Mesenchymal stem cell (in vitro differentiated cells and primary cell): ENCODE results near the gene TSFM.

Source experiments
- DNase-seq: peaks from one replicate; pipeline ENCODE4 v3.0.0-alpha.2; 2013
- H2AFZ ChIP-seq: one replicate; pipeline ENCODE4 v1.6.1; 2013; ENCODE audit warnings: low read depth, mild to moderate bottlenecking, control low read depth, inconsistent platforms, low read length, moderate library complexity
- H2AK5ac ChIP-seq: 2 replicates; pipeline ENCODE4 v1.6.1; 2013; ENCODE audit warnings: low read length, moderate library complexity, mild to moderate bottlenecking, inconsistent platforms; ENCODE audit not compliant: severe bottlenecking
- H2BK120ac ChIP-seq: one replicate; pipeline ENCODE4 v1.6.1; 2013; ENCODE audit warnings: low read depth, mild to moderate bottlenecking, inconsistent platforms, low read length, moderate library complexity
- H2BK12ac ChIP-seq, 2 experiments: one replicate each; pipeline ENCODE4 v1.6.1; 2013; ENCODE audit warnings: inconsistent platforms in 2 of 2, low read length in 2 of 2, mild to moderate bottlenecking in 2 of 2, moderate library complexity in 2 of 2, control low read depth in 1 of 2
- H2BK15ac ChIP-seq: one replicate; pipeline ENCODE4 v1.6.1; 2013; ENCODE audit warnings: mild to moderate bottlenecking, low read depth, inconsistent platforms; ENCODE audit not compliant: poor library complexity, severe bottlenecking
- H2BK5ac ChIP-seq: 2 replicates; pipeline ENCODE4 v1.6.1; 2013; ENCODE audit warnings: low read depth, mild to moderate bottlenecking, low read length, control low read depth, inconsistent platforms; ENCODE audit not compliant: poor library complexity, severe bottlenecking
- H3K14ac ChIP-seq, 2 experiments: one replicate each; pipeline ENCODE4 v1.6.1; 2013; ENCODE audit warnings: inconsistent platforms in 2 of 2, low read length in 2 of 2, control low read depth in 1 of 2, mild to moderate bottlenecking in 1 of 2, moderate library complexity in 1 of 2
- H3K18ac ChIP-seq, 2 experiments: one replicate each; pipeline ENCODE4 v1.6.1; 2013; ENCODE audit warnings: inconsistent platforms in 2 of 2, low read length in 2 of 2, control low read depth in 1 of 2, low read depth in 1 of 2, mild to moderate bottlenecking in 1 of 2
- H3K23ac ChIP-seq, 2 experiments: one replicate each; pipeline ENCODE4 v1.6.1; 2013; ENCODE audit warnings: inconsistent platforms in 2 of 2, low read length in 2 of 2, mild to moderate bottlenecking in 2 of 2, moderate library complexity in 2 of 2, control low read depth in 1 of 2
- H3K27ac ChIP-seq: 2 replicates; pipeline ENCODE4 v1.5.1; 2013; ENCODE audit warnings: mild to moderate bottlenecking, moderate library complexity, low read length, control low read depth, inconsistent platforms; ENCODE audit not compliant: poor library complexity, severe bottlenecking
- H3K27me3 ChIP-seq, 2 experiments: 2 replicates each; pipeline versions ENCODE4 v1.6.1 to v1.7.0; 2013; ENCODE audit warnings: low read length in 2 of 2, mild to moderate bottlenecking in 2 of 2, moderate library complexity in 2 of 2, control low read depth in 1 of 2, inconsistent platforms in 1 of 2; ENCODE audit not compliant: control insufficient read depth in 1 of 2, insufficient read depth in 1 of 2
- H3K36me3 ChIP-seq, 2 experiments: 2 replicates each; pipeline versions ENCODE4 v1.6.1 to v1.7.0; 2013; ENCODE audit warnings: low read length in 2 of 2, control low read depth in 1 of 2, inconsistent platforms in 1 of 2, low read depth in 1 of 2, mild to moderate bottlenecking in 1 of 2; ENCODE audit not compliant: insufficient read depth in 2 of 2, control insufficient read depth in 1 of 2
- H3K4ac ChIP-seq, 2 experiments: one replicate each; pipeline ENCODE4 v1.6.1; 2013; ENCODE audit warnings: inconsistent platforms in 2 of 2, low read length in 2 of 2, mild to moderate bottlenecking in 2 of 2, moderate library complexity in 2 of 2, control low read depth in 1 of 2, low read depth in 1 of 2
- H3K4me1 ChIP-seq: 2 replicates; pipeline ENCODE4 v1.6.1; 2013; ENCODE audit warnings: low read depth, low read length, control low read depth; ENCODE audit not compliant: control insufficient read depth, insufficient read depth
- H3K4me2 ChIP-seq: 2 replicates; pipeline ENCODE4 v1.6.1; 2013; ENCODE audit warnings: low read length, mild to moderate bottlenecking, inconsistent platforms; ENCODE audit not compliant: poor library complexity, severe bottlenecking
- H3K4me3 ChIP-seq, 2 experiments: 2 replicates each; pipeline versions ENCODE4 v1.5.1 to v1.7.0; 2013; ENCODE audit warnings: low read length in 2 of 2, mild to moderate bottlenecking in 2 of 2, control low read depth in 1 of 2, low read depth in 1 of 2; ENCODE audit not compliant: insufficient read depth in 1 of 2
- H3K79me1 ChIP-seq: replicated peaks from 2 replicates; pipeline ENCODE4 v1.6.1; 2013; ENCODE audit warnings: mild to moderate bottlenecking, control low read depth, low read length, inconsistent platforms; ENCODE audit not compliant: poor library complexity, severe bottlenecking
- H3K9ac ChIP-seq: 2 replicates; pipeline ENCODE4 v1.7.0; 2013; ENCODE audit warnings: mild to moderate bottlenecking, low read length, moderate library complexity
- H3K9me3 ChIP-seq: 2 replicates; pipeline ENCODE4 v1.7.0; 2013; ENCODE audit warnings: mild to moderate bottlenecking, low read length; ENCODE audit not compliant: control insufficient read depth
- H4K8ac ChIP-seq: one replicate; pipeline ENCODE4 v1.6.1; 2013; ENCODE audit warnings: inconsistent platforms, mild to moderate bottlenecking, low read length, moderate library complexity
- H4K91ac ChIP-seq: one replicate; pipeline ENCODE4 v1.6.1; 2013; ENCODE audit warnings: mild to moderate bottlenecking, low read length, inconsistent platforms
- WGBS: methylation state at CpG from one replicate; pipeline ENCODE4 v1.1.7; 2013; ENCODE audit warnings: mixed read lengths; 5-methylcytosine and 5-hydroxymethylcytosine counted together

TSFM gene

DNA sequence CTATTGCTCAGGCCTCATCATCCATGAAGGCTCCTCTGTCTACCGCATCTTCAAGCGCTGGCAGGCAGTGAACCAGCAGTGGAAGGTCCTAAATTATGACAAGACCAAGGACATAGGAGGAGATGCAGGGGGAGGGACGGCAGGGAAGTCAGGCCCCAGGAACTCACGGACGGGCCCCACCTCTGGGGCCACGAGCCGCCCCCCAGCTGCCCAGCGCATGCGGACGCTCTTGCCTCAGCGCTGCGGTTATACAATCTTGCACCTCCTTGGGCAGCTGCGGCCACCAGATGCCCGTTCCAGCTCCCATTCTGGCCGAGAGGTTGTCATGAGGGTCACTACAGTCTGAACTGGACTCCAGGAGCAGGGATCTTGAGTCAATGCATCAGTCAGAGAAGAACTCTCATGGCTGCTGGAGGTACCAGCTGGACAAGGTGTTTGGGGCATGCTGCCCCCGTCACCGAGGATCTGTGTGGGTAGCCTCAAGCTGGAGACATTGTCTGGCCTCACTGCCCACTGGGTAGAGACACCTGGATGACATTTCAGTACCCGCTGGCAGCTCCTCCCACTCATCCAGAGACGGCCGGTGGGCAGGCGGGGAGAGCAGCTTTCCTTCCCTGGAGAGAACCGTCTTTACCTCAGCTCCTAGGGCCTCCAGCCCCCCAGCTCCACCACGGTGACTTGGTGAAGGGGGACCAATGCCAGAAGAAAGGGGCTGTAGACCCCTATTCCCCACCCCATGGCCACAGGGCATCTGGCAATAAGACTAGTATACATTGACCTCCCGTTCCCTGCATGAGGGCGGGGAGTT lies 23.8 kb upstream of the TSFM start:
- H3K4me1 ChIP-seq, result peaks cover 12% of the 10 kb centered on the region
- H2BK5ac ChIP-seq, result no peak overlapping the region
- no peak for DNase-seq
- no peak overlapping the region for H3K23ac ChIP-seq
- H3K14ac ChIP-seq, result no peak overlapping the region
- H3K27me3 ChIP-seq, result peaks cover 24 to 38% of the 10 kb centered on the region in 2 experiments
- WGBS, result 86% methylated on average over 25 of the region's 25 CpGs
- no peak overlapping the region for H3K4ac ChIP-seq
- no peak overlapping the region for H2AFZ ChIP-seq
- no peak overlapping the region for H3K4me2 ChIP-seq
- H3K27ac ChIP-seq, result no peak overlapping the region
- no peak overlapping the region for H3K9ac ChIP-seq
- H2AK5ac ChIP-seq, result no peak overlapping the region
- H3K18ac ChIP-seq, result no peak overlapping the region
- peaks cover 0 to 16% of the 10 kb centered on the region in 2 experiments for H3K36me3 ChIP-seq
- no peak overlapping the region for H2BK15ac ChIP-seq
- no peak overlapping the region for H3K4me3 ChIP-seq
- no peak overlapping the region for H4K8ac ChIP-seq
- H2BK120ac ChIP-seq, result no peak overlapping the region
- no peaks in the 10 kb centered on the region for H3K79me1 ChIP-seq
- H2BK12ac ChIP-seq, result no peak overlapping the region
- no peak overlapping the region for H4K91ac ChIP-seq
- H3K9me3 ChIP-seq, result no peaks in the 10 kb centered on the region

DNA sequence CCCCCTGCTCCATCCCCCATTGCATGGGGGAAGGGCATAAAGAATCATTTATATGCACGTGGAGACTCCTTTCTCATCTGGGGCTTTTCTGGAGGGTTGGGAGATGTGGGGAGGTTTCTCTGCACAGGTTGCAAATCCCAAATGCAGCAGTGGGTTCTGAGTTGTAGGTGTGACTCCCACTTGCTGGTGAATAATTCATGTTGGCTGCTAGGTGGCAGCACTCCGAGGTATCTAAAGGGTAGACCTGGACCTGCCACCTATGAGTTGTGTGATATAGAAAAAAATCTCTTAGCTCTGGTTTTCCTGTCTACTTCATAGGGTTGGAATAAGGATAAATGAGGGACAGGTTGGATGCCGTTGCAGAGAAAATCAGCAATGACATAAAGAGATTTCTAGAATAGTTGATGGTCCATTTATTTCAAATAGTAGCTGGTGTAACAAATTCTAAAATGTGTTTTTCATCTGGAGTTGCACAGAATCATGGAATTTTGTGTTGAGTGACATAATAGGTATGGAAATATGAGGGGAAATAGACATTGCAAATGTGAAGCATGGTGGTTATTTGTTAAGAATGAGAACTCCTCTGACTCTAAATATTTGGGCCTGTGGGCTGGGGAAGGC lies 23.1 kb upstream of the TSFM start:
- Histone ChIP-seq H3K9ac (no peak overlapping the region), H3K9me3 (no peaks in the 10 kb centered on the region), H3K4ac (no peak overlapping the region), H3K23ac (no peak overlapping the region), H3K36me3 (peaks cover 0 to 16% of the 10 kb centered on the region in 2 experiments), H3K4me2 (no peak overlapping the region), H2AK5ac (no peak overlapping the region), H2BK5ac (no peak overlapping the region), H3K4me3 (no peak overlapping the region), H4K8ac (no peak overlapping the region), H2AFZ (no peak overlapping the region), H3K4me1 (peaks cover 11% of the 10 kb centered on the region), H3K18ac (no peak overlapping the region), H3K27ac (no peak overlapping the region), H4K91ac (no peak overlapping the region), H3K79me1 (no peaks in the 10 kb centered on the region), H2BK12ac (no peak overlapping the region), H3K27me3 (peaks cover 31 to 38% of the 10 kb centered on the region in 2 experiments), H3K14ac (no peak overlapping the region), H2BK15ac (no peak overlapping the region), H2BK120ac (no peak overlapping the region)
- WGBS, result 29% methylated on average over 3 of the region's 3 CpGs
- no peak for DNase-seq

DNA sequence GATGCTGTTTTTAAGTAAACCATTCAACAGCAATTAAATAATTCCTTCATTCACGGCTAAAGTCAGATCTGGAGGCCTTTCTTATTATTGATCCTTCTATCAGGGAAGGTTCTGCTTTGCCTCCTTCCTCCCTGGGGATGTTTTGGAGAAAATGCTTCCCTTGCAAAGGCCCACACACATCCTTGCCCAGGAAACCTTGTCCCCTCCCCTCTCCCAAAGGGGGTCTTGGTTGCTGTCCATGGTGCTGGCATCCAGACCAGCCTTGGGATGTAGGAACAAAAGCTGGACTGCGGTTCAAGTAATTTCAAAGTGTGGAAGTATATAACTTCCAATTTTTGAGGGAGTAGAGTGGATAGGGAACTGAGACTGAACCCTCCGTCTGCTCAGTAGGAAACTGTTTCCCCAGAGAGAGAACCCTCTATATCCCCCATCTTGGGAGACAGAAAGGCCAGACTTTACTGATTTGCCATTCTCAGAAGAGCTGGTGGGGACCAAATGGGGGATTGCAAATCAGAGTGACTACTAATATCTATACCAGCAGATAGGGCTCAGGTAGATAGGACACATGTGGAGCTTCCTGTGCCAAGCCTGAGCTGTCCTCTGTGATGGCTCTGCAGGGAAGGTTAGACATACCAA lies 22.1 kb upstream of the TSFM start:
- Histone ChIP-seq H3K27me3 (peaks cover 41 to 46% of the 10 kb centered on the region in 2 experiments), H3K9me3 (no peaks in the 10 kb centered on the region), H3K4me1 (peaks cover 19% of the 10 kb centered on the region), H3K4ac (no peak overlapping the region), H3K23ac (no peak overlapping the region), H2AK5ac (no peak overlapping the region), H2BK120ac (no peak overlapping the region), H2BK15ac (no peak overlapping the region), H2BK12ac (no peak overlapping the region), H3K4me2 (no peak overlapping the region), H4K91ac (no peak overlapping the region), H3K18ac (no peak overlapping the region), H3K4me3 (no peak overlapping the region), H3K27ac (no peak overlapping the region), H2BK5ac (no peak overlapping the region), H3K14ac (no peak overlapping the region), H3K79me1 (no peaks in the 10 kb centered on the region), H2AFZ (no peak overlapping the region), H4K8ac (no peak overlapping the region), H3K9ac (no peak overlapping the region), H3K36me3 (peaks cover 0 to 16% of the 10 kb centered on the region in 2 experiments)
- no peak for DNase-seq
- 94% methylated on average over 2 of the region's 3 CpGs for WGBS

DNA sequence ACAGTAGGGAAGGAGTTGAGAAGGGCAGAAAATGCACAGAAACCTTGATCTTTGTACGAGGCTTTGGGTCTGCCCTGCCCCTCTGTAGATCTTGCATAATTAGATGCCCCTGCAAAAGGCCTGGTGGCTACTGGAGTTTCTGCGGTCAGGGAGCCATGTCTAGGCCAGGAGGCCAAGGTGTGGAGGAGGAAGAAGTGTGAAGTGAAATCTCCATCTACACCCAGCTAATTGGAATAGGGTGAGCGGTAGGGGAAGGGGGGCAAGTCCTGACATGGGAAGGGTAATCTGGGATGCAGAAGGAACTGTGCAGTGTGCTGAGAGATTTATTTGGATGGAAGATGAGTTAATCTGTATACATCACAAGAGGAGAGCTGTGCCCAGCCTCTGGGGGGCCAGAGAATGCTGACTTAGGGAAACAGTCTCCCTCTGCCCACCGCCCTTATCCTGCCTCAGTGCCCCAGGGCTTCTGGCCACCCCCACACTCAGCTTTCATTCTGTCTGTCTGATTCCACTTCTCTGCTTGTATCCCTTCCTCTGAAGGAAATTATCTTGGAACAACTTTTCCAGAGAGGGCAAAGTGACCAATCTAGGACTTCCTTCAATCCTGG lies 21.1 kb upstream of the TSFM start:
- H2AFZ ChIP-seq, result no peak overlapping the region
- no peak overlapping the region for H2BK15ac ChIP-seq
- H4K8ac ChIP-seq, result no peak overlapping the region
- DNase-seq, result no peak
- 86% methylated on average over 4 of the region's 4 CpGs for WGBS
- no peak overlapping the region for H3K23ac ChIP-seq
- H3K36me3 ChIP-seq, result peaks cover 0 to 16% of the 10 kb centered on the region in 2 experiments
- no peak overlapping the region for H3K27ac ChIP-seq
- H3K4ac ChIP-seq, result no peak overlapping the region
- H2BK12ac ChIP-seq, result no peak overlapping the region
- no peaks in the 10 kb centered on the region for H3K79me1 ChIP-seq
- H3K4me3 ChIP-seq, result no peak overlapping the region
- no peak overlapping the region for H4K91ac ChIP-seq
- H3K18ac ChIP-seq, result no peak overlapping the region
- H3K4me1 ChIP-seq, result peaks cover 22% of the 10 kb centered on the region
- H3K14ac ChIP-seq, result no peak overlapping the region
- no peaks in the 10 kb centered on the region for H3K9me3 ChIP-seq
- H3K4me2 ChIP-seq, result no peak overlapping the region
- H3K9ac ChIP-seq, result no peak overlapping the region
- H2BK120ac ChIP-seq, result no peak overlapping the region
- no peak overlapping the region for H2AK5ac ChIP-seq
- H3K27me3 ChIP-seq, result peaks cover 45 to 48% of the 10 kb centered on the region in 2 experiments
- no peak overlapping the region for H2BK5ac ChIP-seq
